Stimulated activated CD4-positive, alpha-beta T cell treated with anti-CD3 and anti-CD28 coated beads, Interleukin-4, amount 100 ng/mL, for 1 hour (primary cell): ENCODE measurements around the gene POLD3.
"Not testable (repeated sequence)": the region's sequence is repeated elsewhere in the genome, so short reads cannot be mapped to it uniquely, and the experiment has no call there.

Source experiments
- DNase-seq: peaks from one replicate; pipeline ENCODE4 v3.0.0-alpha.2; 2020

Gene POLD3

DNA sequence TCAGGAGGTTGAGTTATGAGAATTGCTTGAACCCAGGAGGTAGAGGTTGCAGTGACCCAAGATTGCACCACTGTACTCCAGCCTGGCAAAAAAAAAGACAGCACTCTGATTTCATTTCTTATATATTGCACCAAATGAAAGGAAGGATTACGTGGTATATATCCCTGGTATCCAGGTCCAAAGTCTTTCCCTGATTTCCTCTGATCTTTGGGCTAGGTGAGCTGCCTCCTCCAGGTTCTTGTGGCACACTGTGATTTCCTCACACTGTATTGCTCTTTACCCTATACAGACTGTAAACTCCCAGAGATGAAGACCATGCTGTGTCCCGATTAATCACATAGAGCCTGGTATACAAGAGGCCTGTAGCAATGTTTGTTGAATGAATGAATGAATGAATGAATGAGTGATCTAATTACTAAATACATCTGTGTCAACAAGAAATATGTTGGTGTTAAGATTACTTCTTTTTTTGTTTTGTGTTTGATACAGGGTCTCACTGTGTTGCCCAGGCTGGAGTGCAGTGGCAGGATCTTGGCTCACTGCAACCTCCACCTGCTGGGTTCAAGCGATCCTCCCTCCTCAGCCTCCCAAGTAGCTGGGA lies 9.3 kb upstream of the POLD3 start:
- DNase-seq = no peak

DNA sequence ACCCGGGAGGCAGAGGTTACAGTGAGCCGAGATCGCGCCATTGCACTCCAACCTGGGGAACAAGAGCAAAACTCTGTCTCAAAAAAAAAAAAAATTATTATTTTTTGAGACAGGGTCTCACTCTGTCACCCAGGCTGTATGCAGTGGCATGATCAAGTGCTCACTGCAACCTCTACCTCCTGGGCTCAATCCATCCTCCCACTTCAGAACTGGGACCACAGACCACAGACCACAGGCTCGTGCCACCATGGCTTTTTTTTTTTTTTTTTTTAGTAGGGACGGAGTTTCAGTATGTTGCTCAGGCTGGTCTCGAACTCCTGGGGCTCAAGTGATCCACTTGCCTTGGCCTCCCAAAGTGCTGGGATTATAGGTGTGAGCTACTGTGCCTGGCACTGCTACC lies 1.9 kb upstream of the POLD3 start:
- not testable (repeated sequence) for DNase-seq

DNA sequence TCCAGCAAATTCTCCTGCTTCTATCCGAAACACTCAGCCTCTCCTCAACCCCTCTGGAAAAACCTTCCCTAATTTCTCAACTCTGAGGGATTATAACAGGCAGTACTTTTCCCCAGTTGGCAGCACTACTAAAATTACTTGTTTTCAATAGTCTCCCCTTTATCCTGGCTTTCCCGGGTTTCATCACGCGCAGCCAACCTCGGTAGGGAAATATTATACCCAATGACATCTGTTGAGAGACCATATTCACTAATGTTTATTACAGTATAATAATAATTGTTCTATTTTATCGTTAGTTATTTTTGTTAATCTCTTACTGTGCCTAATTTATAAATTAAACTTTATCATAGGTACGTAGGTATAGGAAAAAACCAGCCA lies 330 bp upstream of the POLD3 start:
- DNase-seq = no peak

DNA sequence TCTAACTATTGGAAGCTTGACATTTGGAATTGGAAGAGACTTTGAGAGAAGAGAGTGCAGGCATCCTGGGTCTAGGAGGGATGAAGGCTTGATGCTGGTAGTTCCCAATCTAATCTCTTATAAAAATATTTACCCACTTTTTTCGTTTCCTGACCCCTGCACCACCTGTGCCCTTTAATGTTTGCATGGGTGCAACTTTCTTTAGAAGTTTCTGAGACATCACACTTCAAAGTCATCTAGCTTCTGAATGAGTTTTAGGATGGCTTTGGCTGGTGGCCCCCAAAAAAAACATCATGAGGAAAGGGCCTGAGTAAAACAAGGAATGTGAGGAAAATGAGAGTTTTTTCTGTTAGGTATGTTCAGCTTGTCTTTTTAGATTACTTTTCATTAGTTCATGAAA lies 1.1 kb downstream of the POLD3 start:
- DNase-seq = no peak

DNA sequence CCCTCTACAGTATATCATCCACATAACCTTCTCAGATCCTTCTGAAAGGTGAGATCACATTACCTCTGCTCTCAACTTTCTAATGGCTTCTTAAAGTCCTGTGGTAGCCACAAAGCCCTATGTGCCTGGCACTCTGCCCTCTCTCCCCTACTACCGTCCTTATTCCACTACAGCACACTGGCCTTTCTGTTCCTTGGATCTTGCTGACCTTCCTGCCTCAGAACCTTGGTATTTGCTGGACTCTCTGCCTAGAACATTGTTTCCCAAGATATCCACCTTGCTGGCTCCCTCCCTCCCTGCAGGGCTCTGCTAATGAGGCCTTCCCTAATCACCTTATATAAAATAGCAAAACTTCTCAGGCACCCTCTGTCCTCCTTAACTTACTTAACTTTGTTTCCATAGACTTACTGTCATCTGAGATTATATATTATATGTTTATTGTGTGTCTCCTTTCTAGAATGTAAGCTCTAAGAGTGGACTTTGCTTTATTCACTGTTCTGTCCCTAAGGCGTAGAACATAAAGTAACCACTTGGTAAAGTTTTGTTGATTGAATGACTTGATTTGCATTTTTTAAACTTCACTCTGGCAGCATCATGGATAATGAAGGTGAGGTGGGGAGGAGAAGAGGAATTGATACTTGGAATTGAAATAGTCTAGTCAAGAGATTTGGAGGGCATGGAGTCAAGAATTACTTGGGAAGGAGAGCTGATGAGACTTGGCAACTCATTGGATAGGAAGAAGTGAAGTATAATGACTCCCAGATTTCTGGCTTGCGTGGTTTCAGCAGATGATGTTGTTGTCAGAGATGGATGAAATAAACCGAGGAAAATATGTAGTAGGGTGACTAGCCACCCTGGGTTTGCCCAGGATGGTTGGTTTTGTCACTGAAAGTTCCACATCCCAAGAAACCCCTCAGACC lies 10.5 kb downstream of the POLD3 start:
- DNase-seq = no peak

DNA sequence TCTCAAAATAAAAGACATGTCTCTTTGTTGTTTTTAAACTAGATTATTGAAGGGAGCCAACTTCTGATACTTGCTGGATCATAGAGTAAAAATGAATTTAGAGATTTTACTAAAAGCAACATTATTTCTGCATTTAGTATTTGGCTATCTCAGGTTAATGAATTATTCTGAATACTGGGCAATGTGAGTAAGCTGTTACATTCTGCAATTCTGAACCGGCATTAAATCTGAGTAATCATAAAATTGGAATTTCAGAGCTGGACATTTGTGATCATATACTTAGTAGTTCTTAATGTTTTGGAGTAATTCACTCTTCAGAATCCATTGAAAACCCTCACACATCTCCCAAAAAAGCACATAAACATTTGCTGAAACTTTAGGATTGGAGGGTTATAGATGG lies 11.5 kb downstream of the POLD3 start:
- DNase-seq = no peak

DNA sequence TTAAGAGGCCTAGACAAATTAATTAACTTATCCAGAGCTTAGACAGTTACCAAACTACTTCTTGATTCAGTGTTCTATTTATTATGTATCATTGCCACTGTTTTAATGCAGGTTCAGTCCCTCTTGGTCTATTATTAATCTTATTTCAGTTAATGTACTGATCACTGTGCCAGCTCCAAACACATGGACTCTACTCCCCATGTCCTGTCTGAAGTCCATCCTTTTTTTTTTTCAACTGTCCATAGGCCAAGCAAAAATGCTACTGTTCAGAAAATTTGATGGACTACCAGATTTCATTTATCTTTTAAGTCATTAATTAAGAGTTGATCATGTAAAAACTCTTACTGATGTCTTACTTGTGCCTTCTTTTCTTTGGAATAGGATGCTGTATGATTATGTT lies 11.9 kb downstream of the POLD3 start:
- no peak for DNase-seq

DNA sequence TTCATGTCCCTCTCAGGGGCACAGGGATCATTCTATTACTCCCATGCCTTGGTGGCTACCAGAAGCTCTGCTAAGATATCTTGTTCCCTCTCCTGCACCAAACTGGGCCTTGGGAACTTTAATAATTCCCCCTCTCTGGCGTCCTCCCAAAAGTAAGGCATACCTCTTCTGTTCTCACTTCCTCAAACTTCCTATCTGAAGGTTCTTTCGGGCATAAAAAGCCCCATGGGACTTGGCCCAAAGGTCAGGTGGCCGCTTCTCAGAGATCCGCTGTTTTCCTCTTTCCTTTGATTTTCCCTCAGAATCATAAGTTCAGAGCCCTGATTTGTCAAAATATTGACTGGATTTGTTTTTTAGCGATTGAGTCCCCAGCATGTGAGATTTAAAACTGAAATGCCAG lies 13.0 kb downstream of the POLD3 start:
- DNase-seq = no peak

DNA sequence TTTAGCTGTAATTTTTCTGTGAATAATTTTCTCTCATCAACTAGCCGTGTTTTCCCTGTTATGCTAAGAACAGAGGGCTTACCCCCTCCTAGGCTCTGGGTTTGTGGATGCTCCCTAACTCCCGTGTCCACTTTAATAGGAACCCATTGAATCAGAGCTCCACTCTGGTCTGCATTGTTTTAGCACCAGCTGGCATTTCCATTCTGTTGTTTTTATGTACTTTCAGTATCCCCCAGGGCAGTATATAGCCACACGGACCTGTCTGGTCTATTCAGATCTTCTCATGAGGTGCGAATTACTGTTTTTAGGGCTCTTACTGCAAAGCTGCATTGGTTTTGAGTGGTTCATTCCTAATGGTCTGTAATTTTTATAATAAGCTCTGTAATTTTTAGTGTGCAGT lies 16.0 kb downstream of the POLD3 start:
- no peak for DNase-seq

DNA sequence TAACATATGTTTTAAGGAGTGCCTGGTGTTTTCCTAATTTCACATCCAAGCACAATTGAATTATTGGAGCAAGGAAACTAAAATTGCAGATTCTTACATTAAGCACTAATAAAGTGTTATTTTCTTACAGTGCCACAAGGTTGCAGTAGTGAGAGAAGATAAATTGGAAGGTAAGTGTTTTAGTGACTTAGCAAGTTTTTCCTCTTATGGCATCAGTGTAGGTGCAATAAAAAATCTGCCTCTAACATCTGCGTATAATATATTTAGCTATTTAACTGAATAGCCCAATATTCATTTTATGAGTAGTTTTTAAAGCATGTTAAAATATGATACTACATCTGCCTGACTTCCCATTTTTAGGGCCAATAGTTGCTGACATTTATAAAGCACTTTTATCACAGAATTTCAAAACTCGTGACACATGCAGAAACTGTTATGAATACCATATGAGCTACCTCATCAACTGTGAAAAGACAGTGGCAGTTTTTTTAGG lies 19.0 kb downstream of the POLD3 start:
- DNase-seq = no peak

DNA sequence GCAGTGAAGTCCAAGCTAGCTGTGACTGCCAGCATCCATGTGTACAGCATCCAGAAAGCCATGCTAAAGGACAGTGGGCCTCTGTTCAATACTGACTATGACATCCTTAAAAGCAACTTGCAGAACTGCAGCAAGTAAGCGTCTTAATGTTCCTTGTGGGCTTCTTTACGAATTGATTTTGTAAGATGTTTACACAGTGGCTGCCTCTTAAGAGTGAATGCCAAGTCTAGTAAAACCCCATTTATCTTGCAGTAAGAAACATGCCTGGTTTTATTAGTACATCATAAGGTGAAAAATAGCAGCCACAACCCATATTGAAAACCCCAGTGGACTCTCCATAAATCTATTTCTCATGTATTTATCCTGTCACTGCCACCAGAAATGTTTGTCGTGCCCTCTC lies 20.5 kb downstream of the POLD3 start:
- DNase-seq = no peak

DNA sequence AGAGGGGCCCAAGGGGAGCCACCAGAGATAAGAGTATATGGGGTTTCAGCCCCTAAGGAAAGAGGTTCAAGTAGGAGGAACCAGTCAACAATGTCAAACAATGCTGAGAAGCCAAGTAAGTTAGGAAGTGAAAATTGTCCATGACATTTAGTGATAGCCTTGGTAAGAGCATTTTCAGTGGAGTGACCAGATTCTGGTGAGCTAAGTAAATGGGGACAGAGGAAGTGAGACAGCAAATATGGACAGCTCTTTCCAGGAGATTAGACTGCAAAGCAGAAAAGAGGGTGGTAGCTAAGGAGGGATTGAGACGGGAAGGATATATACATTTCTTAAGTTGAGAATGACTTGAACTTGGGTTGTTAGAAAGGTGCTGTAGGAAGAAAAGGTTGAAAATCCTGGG lies 22.9 kb downstream of the POLD3 start:
- no peak for DNase-seq

DNA sequence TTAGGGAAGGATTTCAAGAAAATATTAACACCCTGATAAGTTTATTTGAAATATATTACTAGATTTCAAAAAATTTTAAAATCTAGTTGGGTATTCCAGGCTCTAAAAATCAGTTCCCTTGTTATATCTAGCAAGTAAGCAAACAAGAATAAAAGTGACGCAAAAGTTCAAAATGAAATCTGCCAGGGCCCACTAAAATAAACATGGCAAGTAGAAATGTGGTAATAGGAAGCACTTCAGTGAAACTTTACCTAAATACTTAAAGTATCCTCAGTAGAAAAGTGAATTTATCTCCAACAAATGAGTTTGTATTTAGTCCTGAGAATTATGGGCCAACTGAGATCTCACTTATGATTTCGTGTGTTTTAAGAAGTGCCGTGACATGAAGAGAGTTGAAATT lies 23.6 kb downstream of the POLD3 start:
- no peak for DNase-seq

DNA sequence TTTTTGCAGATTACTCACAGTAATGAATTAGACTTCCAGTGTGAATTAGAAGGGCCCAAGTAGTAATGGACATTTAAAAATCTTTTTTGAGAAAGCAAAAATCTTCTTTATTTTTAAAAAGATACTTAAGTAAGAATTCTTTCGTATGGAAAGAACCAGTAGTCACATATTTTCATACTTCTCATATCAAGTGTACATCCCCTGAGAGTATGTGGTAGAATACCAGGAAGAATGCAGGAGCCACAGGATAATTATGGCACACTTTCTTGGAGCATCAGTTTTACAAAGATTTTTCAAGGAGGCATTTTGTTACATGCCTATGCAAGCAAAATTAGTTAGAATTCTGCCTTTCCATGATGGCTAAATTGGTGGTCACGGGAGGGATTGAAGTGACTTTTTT lies 28.1 kb downstream of the POLD3 start:
- no peak for DNase-seq

DNA sequence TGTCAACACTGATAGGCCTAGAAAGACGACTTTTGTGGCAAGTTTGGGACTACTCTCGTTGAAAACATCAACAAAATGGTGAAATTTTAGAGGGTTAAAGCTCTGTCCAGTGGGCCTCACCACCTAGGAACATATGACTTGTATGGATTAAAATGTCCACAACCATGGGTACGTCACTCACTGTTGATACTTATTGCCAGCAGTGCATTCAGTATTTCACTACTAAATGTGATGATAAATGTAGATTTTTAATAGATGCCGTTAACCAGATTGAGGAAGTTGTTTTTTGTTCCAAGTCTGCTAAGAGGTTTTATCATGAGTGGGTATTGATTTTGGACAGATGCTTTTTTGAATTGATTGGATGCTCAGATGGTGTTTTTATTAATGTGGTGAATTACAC lies 33.7 kb downstream of the POLD3 start:
- no peak for DNase-seq

DNA sequence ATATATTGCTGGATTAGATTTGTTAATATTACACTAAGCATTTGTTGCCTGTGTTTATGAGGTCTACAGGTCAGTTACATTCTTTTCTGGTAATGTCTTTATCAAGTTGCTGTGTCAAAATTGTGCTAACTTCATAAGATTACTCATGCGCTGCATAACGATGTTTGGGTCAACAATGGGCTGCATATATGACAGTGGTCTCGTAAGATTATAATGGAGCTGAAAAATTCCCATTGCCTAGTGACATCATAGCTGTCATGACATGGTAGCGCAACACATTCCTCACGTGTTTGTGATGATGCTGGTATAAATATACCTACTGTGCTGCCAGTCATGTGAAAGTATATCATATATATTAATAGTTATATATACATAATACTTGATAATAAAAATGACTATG lies 34.2 kb downstream of the POLD3 start:
- no peak for DNase-seq

DNA sequence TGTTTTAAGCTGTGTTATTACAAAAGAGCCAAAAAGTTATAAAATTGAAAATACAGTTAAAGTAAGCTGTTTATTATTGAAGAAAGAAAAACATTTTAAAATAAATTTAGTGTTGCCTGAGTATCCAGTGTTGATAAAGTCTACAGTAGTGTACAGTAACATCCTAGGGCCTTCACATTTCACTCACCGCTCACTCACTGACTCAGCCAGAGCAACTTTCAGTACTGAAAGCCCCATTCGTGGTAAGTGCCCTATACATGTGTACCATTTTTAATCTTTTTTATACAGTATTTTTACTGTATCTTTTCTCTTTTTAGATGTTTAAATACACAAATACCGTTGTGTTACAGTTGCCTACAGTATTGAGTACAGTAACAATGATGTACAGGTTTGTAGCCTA lies 35.0 kb downstream of the POLD3 start:
- DNase-seq = no peak

DNA sequence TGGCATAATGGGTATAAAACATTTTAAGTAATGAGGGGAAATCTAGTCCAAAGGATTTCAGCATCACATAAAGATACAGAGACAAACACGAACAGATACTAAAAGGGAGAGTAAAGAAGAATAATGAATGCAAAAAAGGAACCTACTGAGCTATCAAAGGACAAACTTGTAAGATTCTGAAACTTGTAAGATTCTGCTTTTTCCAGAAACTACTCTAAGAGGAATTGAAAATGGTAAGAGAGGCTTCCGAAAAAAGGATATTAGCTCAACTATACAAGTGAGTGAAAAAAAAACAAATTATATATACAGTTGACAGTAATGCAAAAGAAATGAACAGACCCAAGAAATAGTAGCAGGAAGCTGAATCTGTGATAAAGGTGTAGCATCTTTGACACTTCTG lies 37.7 kb downstream of the POLD3 start:
- DNase-seq = no peak

DNA sequence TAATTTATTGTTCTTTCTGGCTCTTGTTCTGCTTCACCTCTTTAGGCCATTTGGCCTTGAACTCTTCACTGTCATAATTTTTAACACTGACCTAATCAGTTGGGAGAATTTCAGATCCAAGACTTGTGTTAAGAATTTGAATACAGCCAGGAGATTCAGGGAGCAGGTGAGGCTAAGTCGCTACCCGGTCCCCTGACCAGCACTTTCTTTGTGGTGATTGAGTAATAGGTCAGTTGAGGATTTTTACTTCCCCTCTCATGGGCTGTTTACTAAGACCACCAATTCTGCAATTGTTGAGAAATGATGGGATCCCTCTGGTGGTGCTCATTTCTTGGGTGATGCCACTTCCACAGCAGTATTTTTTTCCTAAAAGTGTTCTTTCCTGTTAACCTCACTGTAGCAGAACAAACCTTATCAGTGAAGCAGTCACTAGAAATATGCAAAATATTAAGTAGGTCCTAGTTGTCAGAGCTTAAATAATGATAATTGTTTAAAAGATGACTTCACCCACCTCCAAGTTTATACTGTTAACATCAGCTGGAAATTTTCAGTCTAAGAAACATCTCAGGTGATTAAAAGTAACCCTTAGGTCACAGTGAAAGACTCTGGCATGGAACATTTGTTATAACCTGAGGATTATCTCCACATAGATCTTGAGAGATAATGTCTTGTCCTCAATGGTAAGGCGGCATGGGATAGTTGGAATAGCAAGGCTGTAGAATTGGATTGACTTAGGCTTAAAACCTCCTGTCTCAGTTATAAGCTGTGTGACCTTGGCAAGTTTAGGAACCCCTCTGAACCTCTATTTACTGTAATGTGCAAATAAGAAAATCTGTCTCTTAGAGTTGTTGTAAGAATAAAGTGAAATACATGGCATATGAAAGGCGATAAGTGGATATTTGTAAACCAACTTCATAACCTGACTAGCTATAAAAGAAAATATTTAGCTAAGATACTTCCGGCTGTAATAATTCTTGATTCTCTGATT lies 41.3 kb downstream of the POLD3 start:
- DNase-seq = no peak

DNA sequence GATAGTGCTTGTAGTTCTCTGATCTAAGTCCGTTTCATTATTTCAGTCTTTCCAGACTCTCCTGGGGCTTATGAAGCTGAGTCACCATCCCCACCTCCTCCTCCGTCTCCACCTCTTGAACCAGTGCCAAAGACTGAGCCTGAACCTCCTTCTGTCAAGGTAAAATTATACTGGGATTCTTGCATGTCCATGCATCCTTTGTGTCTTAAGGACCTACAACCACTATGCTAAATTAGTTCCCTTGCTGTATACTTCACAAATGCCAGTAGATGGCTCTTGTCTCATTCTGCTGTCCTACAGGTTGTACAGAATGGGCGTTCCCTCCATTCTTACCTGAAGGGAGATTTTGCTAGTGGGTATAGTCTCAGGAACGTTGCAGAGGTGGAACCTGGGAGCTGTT lies 42.2 kb downstream of the POLD3 start:
- DNase-seq = no peak

DNA sequence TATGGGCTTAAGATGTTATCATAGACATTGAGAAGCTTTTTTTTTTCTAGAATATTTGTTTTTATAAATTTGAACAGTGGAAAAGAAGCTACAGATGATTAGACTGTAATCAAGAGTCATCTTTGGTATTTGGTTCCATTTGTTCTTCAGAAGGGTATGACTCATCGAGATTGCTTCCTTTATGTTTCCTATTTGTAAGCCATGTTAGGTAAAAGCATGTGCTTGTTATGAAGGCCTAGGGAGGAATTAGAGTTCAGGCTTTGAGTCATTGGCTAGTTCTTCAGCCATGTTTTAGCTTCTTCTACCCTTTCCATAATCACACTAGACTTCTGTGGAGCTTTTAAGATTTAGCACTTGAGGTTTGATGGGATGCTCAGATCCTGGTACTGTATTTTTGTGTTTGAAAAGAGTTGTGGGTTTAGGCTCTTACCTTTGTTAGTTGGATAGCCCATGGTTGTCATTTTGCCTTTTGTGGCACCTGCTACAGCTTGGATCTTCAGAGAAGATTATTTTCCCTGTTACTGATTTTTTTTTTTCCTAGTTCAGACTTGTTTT lies 44.3 kb downstream of the POLD3 start:
- no peak for DNase-seq

DNA sequence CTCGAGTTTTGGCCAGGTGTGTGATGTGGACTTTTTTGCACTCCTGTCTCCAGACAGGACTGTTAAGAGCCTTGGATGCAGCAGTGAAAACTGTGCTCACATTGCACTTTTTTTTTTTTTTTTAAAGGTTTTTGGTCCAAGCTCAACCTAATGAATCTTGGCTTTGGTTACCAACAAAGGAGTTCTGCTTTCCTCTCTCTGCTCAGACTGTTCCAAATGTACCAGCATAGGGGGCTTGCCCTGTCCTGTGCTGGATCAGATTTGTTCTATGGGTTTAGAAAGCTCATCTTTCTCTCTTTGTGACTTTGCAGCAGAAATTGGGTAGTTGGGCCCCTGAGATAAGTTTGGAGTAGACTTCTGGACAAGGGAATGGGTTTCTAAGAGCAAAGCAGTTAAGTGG lies 45.3 kb downstream of the POLD3 start:
- DNase-seq = no peak

DNA sequence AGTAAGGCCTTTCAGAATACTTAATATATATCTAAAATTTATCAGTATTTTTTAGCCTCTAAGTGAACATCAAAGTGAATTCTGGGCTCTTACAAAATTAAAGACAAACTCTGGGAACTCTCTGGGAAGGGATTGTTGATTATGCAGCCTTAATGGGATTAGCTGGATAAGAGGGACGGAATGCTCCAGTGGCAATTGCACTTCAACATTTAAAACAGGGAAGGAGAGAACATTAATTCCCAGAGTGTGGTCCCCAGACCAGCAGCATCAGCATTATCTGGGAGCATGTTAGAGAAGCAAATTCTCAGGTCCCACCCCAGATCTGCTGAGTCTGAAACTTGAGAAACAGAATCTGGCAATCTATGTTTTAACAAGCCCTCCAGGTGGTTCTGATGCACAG lies 46.5 kb downstream of the POLD3 start:
- no peak for DNase-seq
